Right atrium auricular region (tissue), 2 donors: ENCODE data around the gene C2CD2. TPM values are rescaled to one million over a fixed set of nuclear protein-coding genes. Genes with fewer than 3 reads are reported as not detected.
A peak's percentile ranks its signal among the peaks of the same experiment; 100 is the strongest.

Experiments
- DNase-seq: peaks from one replicate; pipeline ENCODE4 v3.0.0-alpha.2; 2019; ENCODE audit warnings: low spot score
- H3K27ac ChIP-seq, 2 donors: fragments of 200-600 bp; sonication (generic); 1 replicate in 1 of 2; 2 replicates in 1 of 2; pipeline ENCODE4 v1.5.1; 2016 to 2019
- H3K27me3 ChIP-seq, 2 donors: fragments of 200-600 bp; sonication (generic); one replicate each; pipeline versions ENCODE4 v1.5.1 to v1.6.0; 2017 to 2019
- H3K36me3 ChIP-seq: fragments of 200-600 bp; sonication (generic); one replicate; pipeline ENCODE4 v1.5.1; 2016
- H3K4me1 ChIP-seq, 2 donors: fragments of 200-600 bp; sonication (generic); one replicate each; pipeline versions ENCODE4 v1.5.1 to v1.6.0; 2017 to 2019
- H3K4me3 ChIP-seq, 2 donors: fragments of 200-600 bp; sonication (generic); 1 replicate in 1 of 2; 2 replicates in 1 of 2; pipeline ENCODE4 v1.5.1; 2017 to 2019; ENCODE audit warnings: mild to moderate bottlenecking in 1 of 2, moderate library complexity in 1 of 2
- H3K9me3 ChIP-seq, 2 donors: fragments of 200-600 bp; sonication (generic); one replicate each; pipeline ENCODE4 v1.5.1; 2019
- total RNA-seq, 2 donors: library from RNA; depleted of rRNA; stranded (reverse); fragments of >200 nt; gene quantifications; one replicate each; pipeline ENCODE4 v1.1.0, GENCODE V29; 2016
- TF ChIP-seq, protein P1 (sequence below), 2 donors: fragments of 200-600 bp; sonication (generic); IDR thresholded peaks; one replicate each; pipeline ENCODE4 v1.5.1; 2019; ENCODE audit warnings: antibody characterized with exemption in 2 of 2

The C2CD2 gene
- total RNA-seq, 2 donors from 2014 or later: 8.6 to 9.1 TPM

DNA sequence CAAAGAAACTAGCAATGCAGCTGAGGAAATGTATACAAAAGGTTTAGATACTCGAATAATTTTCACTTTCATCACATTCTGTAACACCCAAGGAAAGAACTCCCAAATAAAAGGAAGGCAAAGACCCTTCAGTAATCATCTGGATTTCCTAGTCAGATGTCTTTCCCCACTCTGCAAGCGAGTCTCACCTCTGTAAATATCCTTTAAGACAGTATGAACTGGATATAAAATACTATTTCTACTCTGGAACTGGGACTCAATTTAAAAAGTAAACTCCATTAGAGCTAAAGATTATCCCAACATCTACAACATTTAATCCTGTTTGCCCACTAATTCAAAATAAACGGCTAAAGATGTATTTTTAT lies 27.0 kb downstream of the C2CD2 start:
- Histone ChIP-seq H3K27me3 (no peaks in the 10 kb centered on the region), H3K9me3 (no peaks in the 10 kb centered on the region), H3K36me3 (no peaks in the 10 kb centered on the region), H3K27ac (peak overlapping the region; percentile 78), H3K4me3 (peak overlapping the region; percentile 9 to 47), H3K4me1 (peaks cover 0 to 46% of the 10 kb centered on the region in 2 donors)
- DNase-seq: no peak
- TF ChIP-seq, protein P1, sequence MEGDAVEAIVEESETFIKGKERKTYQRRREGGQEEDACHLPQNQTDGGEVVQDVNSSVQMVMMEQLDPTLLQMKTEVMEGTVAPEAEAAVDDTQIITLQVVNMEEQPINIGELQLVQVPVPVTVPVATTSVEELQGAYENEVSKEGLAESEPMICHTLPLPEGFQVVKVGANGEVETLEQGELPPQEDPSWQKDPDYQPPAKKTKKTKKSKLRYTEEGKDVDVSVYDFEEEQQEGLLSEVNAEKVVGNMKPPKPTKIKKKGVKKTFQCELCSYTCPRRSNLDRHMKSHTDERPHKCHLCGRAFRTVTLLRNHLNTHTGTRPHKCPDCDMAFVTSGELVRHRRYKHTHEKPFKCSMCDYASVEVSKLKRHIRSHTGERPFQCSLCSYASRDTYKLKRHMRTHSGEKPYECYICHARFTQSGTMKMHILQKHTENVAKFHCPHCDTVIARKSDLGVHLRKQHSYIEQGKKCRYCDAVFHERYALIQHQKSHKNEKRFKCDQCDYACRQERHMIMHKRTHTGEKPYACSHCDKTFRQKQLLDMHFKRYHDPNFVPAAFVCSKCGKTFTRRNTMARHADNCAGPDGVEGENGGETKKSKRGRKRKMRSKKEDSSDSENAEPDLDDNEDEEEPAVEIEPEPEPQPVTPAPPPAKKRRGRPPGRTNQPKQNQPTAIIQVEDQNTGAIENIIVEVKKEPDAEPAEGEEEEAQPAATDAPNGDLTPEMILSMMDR (IDR thresholded peaks at IDR 0.05): no peak

DNA sequence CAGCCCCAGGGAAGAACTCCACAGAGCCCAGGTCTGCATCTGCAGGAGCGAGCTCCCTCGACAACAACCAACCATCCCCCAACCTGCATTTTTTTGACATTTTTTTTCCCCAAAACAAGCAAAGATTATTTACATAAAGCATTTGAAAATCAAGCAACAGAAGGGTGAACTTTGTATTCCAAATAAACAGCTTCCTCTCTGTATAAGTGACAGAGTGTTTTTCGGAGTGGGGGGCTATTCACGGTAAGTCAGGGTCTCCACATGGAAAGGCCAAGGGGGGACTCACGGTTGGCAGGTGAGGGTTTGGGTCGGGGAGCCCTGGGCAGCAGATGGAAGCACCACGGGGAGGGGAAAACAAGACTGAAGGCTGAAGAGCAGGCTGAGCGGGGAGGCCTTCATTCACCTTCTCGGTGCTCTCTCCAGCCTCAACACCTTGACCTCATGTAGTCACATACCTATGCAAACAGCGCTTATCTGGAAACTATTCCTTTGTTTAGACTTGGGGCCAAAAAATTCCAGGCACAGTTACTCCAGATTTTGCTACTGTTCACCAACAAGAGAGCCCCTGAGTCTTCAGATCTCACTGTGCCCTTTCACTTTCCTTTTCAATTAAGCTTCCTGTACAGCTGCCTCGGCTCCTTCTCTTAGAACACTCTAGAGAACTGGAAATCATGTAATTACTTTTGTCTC lies 27.6 kb downstream of the C2CD2 start:
- H3K9me3 ChIP-seq: no peaks in the 10 kb centered on the region
- H3K4me1 ChIP-seq: peaks cover 0 to 51% of the 10 kb centered on the region in 2 donors
- no peak for DNase-seq
- peak overlapping the region; percentile 78 for H3K27ac ChIP-seq
- H3K27me3 ChIP-seq: no peaks in the 10 kb centered on the region
- no peaks in the 10 kb centered on the region for H3K36me3 ChIP-seq
- peak overlapping the region; percentile 9 to 47 for H3K4me3 ChIP-seq
- TF ChIP-seq, protein P1 (IDR thresholded peaks at IDR 0.05): no peak

DNA sequence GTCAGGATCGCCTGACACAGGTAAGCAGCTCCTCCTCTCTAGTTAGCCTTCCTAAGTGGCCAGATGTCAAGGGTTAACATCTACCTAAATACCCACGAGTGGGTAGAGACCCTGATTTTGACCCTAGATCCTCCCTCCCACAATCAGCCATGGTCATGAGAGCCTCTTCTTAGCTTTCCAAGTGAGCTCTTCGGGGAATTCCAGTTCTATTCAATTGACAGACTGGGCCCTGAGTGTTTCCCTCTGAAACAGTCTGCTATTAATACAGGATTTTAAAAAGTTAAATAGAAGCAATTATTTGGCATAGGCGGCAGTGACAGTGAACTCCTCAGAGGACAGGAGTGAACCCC lies 28.1 kb downstream of the C2CD2 start:
- Histone ChIP-seq H3K4me3 (peak overlapping the region in 1 of 2 donors; percentile 47), H3K36me3 (no peaks in the 10 kb centered on the region), H3K27me3 (no peaks in the 10 kb centered on the region), H3K4me1 (peaks cover 0 to 51% of the 10 kb centered on the region in 2 donors), H3K27ac (peak overlapping the region; percentile 78), H3K9me3 (no peaks in the 10 kb centered on the region)
- DNase-seq: no peak
- TF ChIP-seq, protein P1 (IDR thresholded peaks at IDR 0.05): no peak

DNA sequence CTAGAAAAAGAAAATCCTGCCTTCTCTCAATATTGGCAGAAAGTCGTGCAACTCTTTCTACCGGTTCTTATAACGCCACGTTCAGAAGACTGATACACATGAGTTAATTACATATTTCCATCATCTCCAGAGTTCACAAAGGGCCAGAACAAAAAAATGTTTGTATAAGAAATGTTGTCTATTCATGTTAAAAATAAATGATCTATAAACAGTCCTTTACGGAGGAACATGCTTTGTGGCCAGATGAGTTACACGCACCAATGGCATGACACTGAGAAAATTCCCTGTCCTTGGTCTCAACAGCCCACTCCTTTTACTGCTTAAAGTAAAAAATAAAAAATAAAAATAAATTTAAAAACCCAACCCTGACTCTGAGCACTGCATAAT lies 29.5 kb downstream of the C2CD2 start:
- peak overlapping the region in 1 of 2 donors; percentile 6 for H3K4me3 ChIP-seq
- H3K36me3 ChIP-seq: no peaks in the 10 kb centered on the region
- TF ChIP-seq, protein P1 (IDR thresholded peaks at IDR 0.05): no peak
- no peaks in the 10 kb centered on the region for H3K9me3 ChIP-seq
- no peaks in the 10 kb centered on the region for H3K27me3 ChIP-seq
- DNase-seq: no peak
- H3K4me1 ChIP-seq: peaks cover 0 to 51% of the 10 kb centered on the region in 2 donors
- H3K27ac ChIP-seq: peak overlapping the region; percentile 78

DNA sequence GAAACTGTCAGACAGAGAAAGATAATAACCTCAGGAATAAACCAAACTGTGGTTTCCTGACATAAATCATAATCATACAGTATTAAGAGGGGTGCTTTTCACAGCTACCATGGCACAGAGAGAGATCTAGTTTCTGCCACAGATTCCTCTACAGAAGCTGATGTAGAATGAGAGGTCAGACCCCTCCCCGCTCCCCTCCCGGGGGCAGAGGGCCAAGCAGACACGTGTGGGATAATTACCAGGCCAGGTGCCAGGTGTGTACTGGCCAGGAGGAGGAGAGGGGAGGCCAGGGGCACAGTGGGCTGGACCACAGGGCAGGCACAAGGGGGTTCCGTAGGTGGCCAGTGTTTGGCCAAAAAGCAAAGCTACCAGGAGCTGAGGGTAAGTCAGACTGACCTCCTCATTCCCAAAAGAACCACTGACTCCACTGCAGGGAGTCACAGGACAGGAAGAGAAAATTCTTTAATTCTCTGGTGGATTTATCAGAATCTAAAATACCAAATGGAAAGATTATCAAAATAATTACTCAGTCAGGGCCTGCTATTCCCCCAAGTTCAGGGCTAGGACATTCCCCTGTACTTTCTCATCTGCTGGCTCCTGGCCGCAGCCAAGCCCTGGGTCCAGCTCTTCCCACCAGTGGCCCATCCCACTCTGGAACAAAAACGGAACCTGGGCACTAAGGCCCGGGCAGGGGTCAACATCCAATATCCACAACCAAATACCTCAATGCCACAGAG lies 30.0 kb downstream of the C2CD2 start:
- Histone ChIP-seq H3K27ac (peak overlapping the region; percentile 78), H3K27me3 (no peaks in the 10 kb centered on the region), H3K9me3 (no peaks in the 10 kb centered on the region), H3K36me3 (no peaks in the 10 kb centered on the region), H3K4me3 (peak overlapping the region in 1 of 2 donors; percentile 6), H3K4me1 (peaks cover 0 to 51% of the 10 kb centered on the region in 2 donors)
- TF ChIP-seq, protein P1 (IDR thresholded peaks at IDR 0.05): no peak
- no peak for DNase-seq
